HG02884 (cell line): ENCODE measurements around the gene SARDH.
"Not testable (repeated sequence)": the region's sequence is repeated elsewhere in the genome, so short reads cannot be mapped to it uniquely, and the experiment has no call there.

Experiments used
- ATAC-seq: cut with Tn5 transposase; IDR thresholded peaks from one replicate; pipeline ENCODE4 v1.9.1; 2021; ENCODE audit warnings: mild to moderate bottlenecking, moderate library complexity; ENCODE audit not compliant: unreplicated experiment

Gene SARDH

GRCh38 chr9:133635533-133636531, 102.3 kb downstream of the SARDH start, which contains the start of gene DBH:
Gene DBH (plus strand): TSS chr9:133636363. CDS start chr9:133636372, 9 bp downstream.
- ATAC-seq, result no peak

GRCh38 chr9:133635098-133635497, 103.1 kb downstream of the SARDH start:
- ATAC-seq, result no peak

GRCh38 chr9:133634081-133634691, 104.0 kb downstream of the SARDH start:
- ATAC-seq, result no peak

GRCh38 chr9:133633681-133634080, 104.5 kb downstream of the SARDH start:
- ATAC-seq, result no peak

GRCh38 chr9:133632806-133633680, 105.1 kb downstream of the SARDH start:
- ATAC-seq, result no peak

- no peak for ATAC-seq
These were observed 107.0 kb downstream of the SARDH start for GRCh38 chr9:133631111-133631510.

- ATAC-seq, result no peak
These were observed 108.7 kb downstream of the SARDH start for GRCh38 chr9:133629221-133630110.

GRCh38 chr9:133628766-133629165, 109.4 kb downstream of the SARDH start:
- ATAC-seq, result no peak

- no peak for ATAC-seq
These were observed 110.8 kb downstream of the SARDH start for GRCh38 chr9:133627341-133627740.

- ATAC-seq, result not testable (repeated sequence)
These were observed 112.1 kb downstream of the SARDH start for GRCh38 chr9:133626008-133626407.

GRCh38 chr9:133622555-133622954, 115.6 kb downstream of the SARDH start:
- no peak for ATAC-seq

- no peak for ATAC-seq
These were observed 116.4 kb downstream of the SARDH start for GRCh38 chr9:133621725-133622267.

GRCh38 chr9:133619791-133620190, 118.4 kb downstream of the SARDH start:
- no peak for ATAC-seq

- ATAC-seq, result no peak
These were observed 119.4 kb downstream of the SARDH start for GRCh38 chr9:133618726-133619125.

GRCh38 chr9:133616643-133617405, 121.3 kb downstream of the SARDH start:
- no peak for ATAC-seq

GRCh38 chr9:133615606-133616188, 122.5 kb downstream of the SARDH start:
- no peak for ATAC-seq

GRCh38 chr9:133615186-133615585, 123.0 kb downstream of the SARDH start:
- no peak for ATAC-seq

GRCh38 chr9:133614678-133615077, 123.5 kb downstream of the SARDH start:
- ATAC-seq, result no peak

- ATAC-seq, result no peak
These were observed 124.1 kb downstream of the SARDH start for GRCh38 chr9:133614056-133614455.
